22Rv1 (cell line): ENCODE measurements around the gene CAMK2D.

Source experiments
- H3K27ac ChIP-seq: fragments of 450-650 bp; 2 replicates; pipeline ENCODE4 v1.5.1; 2017
- ZFX ChIP-seq: fragments of 450-650 bp; IDR thresholded peaks from 2 replicates; pipeline ENCODE4 v1.6.1; 2017; ENCODE audit warnings: antibody characterized with exemption, borderline replicate concordance
- TF ChIP-seq, protein P1 (sequence below): fragments of 450-650 bp; IDR thresholded peaks from 2 replicates; pipeline ENCODE4 v1.5.1; 2017; ENCODE audit warnings: mild to moderate bottlenecking

CAMK2D gene

DNA sequence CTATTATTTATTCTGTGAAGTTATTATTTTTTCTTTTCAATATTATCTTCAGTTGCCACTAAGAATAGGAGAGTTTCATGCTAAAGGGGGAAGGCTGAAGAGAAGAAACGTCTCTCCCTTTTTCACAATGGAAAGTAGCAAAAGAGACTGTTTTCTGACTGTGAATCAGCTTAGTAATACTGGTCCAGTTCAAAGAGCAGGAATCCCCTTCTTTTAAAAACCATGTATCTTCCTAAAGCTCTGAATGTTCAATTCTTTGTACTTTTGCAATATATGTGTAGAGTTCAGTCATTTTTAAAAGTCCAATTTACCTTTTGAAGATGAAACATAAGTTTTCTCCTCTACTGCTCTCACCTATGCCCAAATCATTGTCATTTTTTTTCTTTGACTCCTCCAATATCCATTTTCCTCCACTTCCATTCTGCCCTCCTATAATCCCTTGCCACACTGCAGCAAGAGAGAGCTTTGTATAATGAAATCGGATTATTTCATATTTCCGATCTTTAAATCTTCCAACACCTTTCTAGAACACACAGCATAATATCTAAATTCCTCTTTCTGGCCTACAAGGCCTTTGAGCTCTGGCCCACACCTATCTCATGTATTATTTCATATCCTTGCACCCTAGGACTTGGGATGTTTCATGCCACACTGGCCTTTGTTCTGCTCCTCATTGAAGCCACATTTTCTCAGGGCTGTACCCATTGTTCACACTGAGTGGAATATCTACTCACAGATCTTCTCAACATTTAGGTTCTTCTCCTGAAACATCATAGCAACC is 195.3 kb downstream of the CAMK2D start:
- H3K27ac ChIP-seq, result no peak overlapping the region

GRCh38 chr4:113565702-113566012 is 195.9 kb downstream of the CAMK2D start:
- TF ChIP-seq, protein P1, sequence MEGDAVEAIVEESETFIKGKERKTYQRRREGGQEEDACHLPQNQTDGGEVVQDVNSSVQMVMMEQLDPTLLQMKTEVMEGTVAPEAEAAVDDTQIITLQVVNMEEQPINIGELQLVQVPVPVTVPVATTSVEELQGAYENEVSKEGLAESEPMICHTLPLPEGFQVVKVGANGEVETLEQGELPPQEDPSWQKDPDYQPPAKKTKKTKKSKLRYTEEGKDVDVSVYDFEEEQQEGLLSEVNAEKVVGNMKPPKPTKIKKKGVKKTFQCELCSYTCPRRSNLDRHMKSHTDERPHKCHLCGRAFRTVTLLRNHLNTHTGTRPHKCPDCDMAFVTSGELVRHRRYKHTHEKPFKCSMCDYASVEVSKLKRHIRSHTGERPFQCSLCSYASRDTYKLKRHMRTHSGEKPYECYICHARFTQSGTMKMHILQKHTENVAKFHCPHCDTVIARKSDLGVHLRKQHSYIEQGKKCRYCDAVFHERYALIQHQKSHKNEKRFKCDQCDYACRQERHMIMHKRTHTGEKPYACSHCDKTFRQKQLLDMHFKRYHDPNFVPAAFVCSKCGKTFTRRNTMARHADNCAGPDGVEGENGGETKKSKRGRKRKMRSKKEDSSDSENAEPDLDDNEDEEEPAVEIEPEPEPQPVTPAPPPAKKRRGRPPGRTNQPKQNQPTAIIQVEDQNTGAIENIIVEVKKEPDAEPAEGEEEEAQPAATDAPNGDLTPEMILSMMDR, result no peak
- TF ChIP-seq ZFX, result no peak
- H3K27ac ChIP-seq, result no peak overlapping the region

More for the DNA sequence above, 195.3 kb downstream of the CAMK2D start:
- TF ChIP-seq, protein P1, result no peak
- no peak for TF ChIP-seq ZFX

DNA sequence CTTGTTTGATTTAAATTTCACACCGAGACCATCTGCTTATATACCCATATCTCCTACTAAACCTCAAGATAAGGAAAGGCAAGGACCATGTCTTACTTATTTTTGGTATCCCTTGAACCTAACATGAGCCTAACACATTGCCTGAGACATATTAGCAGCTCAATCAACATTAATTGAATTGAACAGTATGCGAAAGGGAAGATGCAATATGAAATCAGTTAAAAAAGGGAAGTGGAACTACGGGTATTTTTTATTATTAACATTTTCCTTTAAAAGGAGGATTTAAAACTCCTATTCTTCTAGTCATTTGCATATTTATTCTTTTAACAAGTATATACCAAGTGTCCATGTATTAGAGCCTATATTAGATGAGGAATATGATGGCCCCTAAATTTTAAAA is 197.0 kb downstream of the CAMK2D start:
- no peak for TF ChIP-seq ZFX
- TF ChIP-seq, protein P1, result no peak
- H3K27ac ChIP-seq, result no peak overlapping the region

DNA sequence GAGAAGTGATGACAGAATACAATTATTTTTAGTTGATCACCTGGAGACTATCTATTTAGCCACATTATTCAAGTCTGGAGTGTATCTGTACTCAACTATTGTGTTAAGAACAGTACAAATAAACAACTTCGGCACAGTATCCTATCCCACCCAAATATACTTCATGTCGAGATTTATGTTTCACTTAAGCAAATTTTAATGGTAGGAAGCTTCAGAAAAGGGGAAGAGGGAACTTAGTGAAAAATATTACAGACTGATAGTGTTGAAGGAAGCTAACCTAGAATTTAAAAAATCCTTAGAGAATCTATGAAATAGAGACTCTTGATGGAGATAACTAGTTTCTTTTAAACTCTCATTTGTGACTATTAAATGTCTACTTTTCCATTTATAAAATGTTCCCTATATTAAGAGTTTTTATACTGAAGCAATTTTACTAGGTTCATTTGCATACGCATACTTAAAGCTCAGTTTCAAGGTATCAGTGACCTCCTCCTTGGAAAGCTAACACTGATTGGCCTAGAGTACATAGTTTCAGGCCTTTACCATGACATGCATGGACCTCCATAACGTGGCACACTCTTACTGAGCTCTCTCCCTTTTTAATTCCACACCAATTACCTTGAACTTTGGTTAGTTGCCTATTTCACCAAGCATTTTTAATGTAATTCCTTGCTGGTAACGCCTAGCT is 197.7 kb downstream of the CAMK2D start:
- no peak for TF ChIP-seq ZFX
- TF ChIP-seq, protein P1, result no peak
- H3K27ac ChIP-seq, result no peak overlapping the region

- TF ChIP-seq, protein P1, result no peak
- TF ChIP-seq ZFX, result no peak
- no peak overlapping the region for H3K27ac ChIP-seq
Observed at GRCh38 chr4:113561758-113562157, 199.8 kb downstream of the CAMK2D start.

GRCh38 chr4:113561092-113561491 is 200.4 kb downstream of the CAMK2D start:
- H3K27ac ChIP-seq, result no peak overlapping the region

DNA sequence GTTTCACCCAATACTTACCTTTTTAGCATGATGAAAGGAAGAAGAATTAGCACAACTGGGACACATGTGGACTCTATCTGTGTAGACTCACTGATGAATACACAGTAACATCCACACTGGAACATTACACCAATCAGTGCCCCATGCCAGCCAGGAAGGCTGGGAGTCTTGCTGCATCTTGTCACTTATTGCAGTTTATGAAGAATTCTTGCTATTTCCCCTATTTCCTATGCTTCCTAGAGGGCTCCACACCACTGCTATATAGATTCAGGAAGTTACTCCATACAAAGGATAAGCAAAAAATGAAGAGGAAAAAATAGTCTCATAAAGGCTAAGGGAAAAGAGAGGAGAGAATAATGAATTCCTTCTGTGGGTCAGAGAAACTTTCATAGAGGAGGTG is 201.0 kb downstream of the CAMK2D start:
- H3K27ac ChIP-seq, result no peak overlapping the region
- TF ChIP-seq ZFX, result no peak
- TF ChIP-seq, protein P1, result no peak

More at GRCh38 chr4:113561092-113561491, 200.4 kb downstream of the CAMK2D start:
- TF ChIP-seq ZFX, result no peak
- TF ChIP-seq, protein P1, result no peak
